Chondrocyte (in vitro differentiated cells): ENCODE results near the gene IFI44L. TPM values are rescaled to one million over a fixed set of nuclear protein-coding genes. Genes with fewer than 3 reads are reported as not detected.

Experiments used
- DNase-seq: peaks from one replicate; pipeline ENCODE4 v3.0.0; 2021; ENCODE audit warnings: mixed read lengths, low spot score
- H3K27ac Mint-ChIP-seq: one replicate; pipeline ENCODE4 v1.8.0; 2021; ENCODE audit warnings: mild to moderate bottlenecking, moderate library complexity, mixed read lengths; ENCODE audit not compliant: unreplicated experiment
- H3K27me3 Mint-ChIP-seq: 2 replicates; pipeline ENCODE4 v1.8.0; 2021; ENCODE audit warnings: low read depth, mixed read lengths
- H3K36me3 Mint-ChIP-seq: 2 replicates; pipeline ENCODE4 v1.8.0; 2021; ENCODE audit warnings: low read depth, mixed read lengths
- H3K4me1 Mint-ChIP-seq: 2 replicates; pipeline ENCODE4 v1.8.0; 2021; ENCODE audit warnings: low read depth, mild to moderate bottlenecking, mixed read lengths
- H3K4me3 Mint-ChIP-seq: one replicate; pipeline ENCODE4 v1.8.0; 2021; ENCODE audit warnings: mild to moderate bottlenecking, moderate library complexity, mixed read lengths; ENCODE audit not compliant: unreplicated experiment
- H3K9me3 Mint-ChIP-seq: 2 replicates; pipeline ENCODE4 v1.8.0; 2021; ENCODE audit warnings: low read depth, mixed read lengths
- total RNA-seq: library from RNA; stranded (reverse); gene quantifications from 3 replicates; pipeline ENCODE4 v1.2.1, GENCODE V29; 2021
- TF ChIP-seq, protein P1 (sequence below): fragments of 200-600 bp; sonication (generic); IDR thresholded peaks from 2 replicates; pipeline ENCODE4 v1.5.0; 2021; ENCODE audit warnings: antibody characterized with exemption, mild to moderate bottlenecking, moderate library complexity

Gene IFI44L
- total RNA-seq, 1 donor from 2014 or later: 10.8 TPM

GRCh38 chr1:78668427-78668826, 48.2 kb downstream of the IFI44L start:
- peaks cover 2% of the 10 kb centered on the region for H3K36me3 Mint-ChIP-seq
- H3K4me1 Mint-ChIP-seq: no peaks in the 10 kb centered on the region
- TF ChIP-seq, protein P1, sequence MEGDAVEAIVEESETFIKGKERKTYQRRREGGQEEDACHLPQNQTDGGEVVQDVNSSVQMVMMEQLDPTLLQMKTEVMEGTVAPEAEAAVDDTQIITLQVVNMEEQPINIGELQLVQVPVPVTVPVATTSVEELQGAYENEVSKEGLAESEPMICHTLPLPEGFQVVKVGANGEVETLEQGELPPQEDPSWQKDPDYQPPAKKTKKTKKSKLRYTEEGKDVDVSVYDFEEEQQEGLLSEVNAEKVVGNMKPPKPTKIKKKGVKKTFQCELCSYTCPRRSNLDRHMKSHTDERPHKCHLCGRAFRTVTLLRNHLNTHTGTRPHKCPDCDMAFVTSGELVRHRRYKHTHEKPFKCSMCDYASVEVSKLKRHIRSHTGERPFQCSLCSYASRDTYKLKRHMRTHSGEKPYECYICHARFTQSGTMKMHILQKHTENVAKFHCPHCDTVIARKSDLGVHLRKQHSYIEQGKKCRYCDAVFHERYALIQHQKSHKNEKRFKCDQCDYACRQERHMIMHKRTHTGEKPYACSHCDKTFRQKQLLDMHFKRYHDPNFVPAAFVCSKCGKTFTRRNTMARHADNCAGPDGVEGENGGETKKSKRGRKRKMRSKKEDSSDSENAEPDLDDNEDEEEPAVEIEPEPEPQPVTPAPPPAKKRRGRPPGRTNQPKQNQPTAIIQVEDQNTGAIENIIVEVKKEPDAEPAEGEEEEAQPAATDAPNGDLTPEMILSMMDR: no peak
- no peaks in the 10 kb centered on the region for H3K27me3 Mint-ChIP-seq
- no peak for DNase-seq
- H3K27ac Mint-ChIP-seq: no peak overlapping the region
- H3K9me3 Mint-ChIP-seq: no peaks in the 10 kb centered on the region
- H3K4me3 Mint-ChIP-seq: no peak overlapping the region

GRCh38 chr1:78672428-78672827, 52.2 kb downstream of the IFI44L start:
- Mint-ChIP-seq H3K27ac (no peak overlapping the region), H3K4me3 (no peak overlapping the region), H3K4me1 (no peaks in the 10 kb centered on the region), H3K9me3 (no peaks in the 10 kb centered on the region), H3K27me3 (no peaks in the 10 kb centered on the region), H3K36me3 (no peaks in the 10 kb centered on the region)
- TF ChIP-seq, protein P1: no peak
- DNase-seq: no peak

DNA sequence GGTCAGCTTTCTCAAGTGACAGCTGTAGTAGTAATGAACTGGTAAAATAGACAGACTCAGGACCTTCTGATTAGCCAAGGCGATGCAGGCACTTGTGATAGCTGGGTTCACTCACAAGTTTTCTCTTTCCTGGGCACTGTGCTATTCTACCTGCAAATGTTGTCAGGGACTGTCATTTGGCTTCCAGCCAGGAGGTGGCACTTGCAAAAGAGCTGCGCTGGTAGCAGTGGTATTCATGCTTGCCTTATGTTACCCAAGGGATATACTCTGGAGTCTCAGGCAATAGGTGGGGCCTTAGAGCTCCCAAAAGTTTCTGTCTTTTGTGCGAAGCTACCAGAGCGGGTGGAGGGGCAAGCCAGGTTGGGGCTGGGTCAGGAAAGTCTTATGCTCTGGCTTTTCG, 52.9 kb downstream of the IFI44L start:
- H3K36me3 Mint-ChIP-seq: no peaks in the 10 kb centered on the region
- no peaks in the 10 kb centered on the region for H3K9me3 Mint-ChIP-seq
- no peaks in the 10 kb centered on the region for H3K27me3 Mint-ChIP-seq
- DNase-seq: no peak
- TF ChIP-seq, protein P1: no peak
- H3K27ac Mint-ChIP-seq: no peak overlapping the region
- no peaks in the 10 kb centered on the region for H3K4me1 Mint-ChIP-seq
- no peak overlapping the region for H3K4me3 Mint-ChIP-seq

DNA sequence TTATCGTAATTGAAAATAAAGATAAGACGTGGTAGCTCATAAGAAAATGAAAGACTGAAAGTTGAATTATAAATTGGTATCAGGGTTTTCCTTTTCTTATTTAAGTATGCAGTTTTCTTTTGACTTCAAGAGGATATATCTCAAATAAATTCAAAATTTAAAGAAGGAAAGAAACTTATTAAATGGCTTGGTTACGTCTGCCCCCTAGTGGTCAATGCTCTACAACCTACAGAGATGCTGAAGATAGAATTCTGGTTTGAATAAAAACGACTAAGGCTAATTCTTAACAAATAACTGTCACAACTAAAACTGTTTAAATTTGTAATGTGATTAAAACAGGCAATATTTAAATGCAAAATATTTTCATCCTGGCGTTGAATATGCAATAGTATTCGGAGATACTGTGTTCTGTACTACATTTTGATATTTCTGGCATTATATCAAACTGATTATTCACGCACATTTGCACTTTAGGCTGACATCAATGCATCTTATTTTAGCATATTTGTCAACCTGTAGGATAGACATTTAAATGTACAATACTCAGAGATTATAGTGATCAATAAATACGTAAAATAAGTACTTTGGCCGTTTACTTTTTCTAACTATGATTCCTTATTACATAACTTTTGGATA, 56.2 kb downstream of the IFI44L start:
- H3K9me3 Mint-ChIP-seq: no peaks in the 10 kb centered on the region
- no peaks in the 10 kb centered on the region for H3K27me3 Mint-ChIP-seq
- no peaks in the 10 kb centered on the region for H3K4me1 Mint-ChIP-seq
- no peaks in the 10 kb centered on the region for H3K36me3 Mint-ChIP-seq
- no peak for DNase-seq
- TF ChIP-seq, protein P1: peak; percentile 95
- no peak overlapping the region for H3K4me3 Mint-ChIP-seq
- no peak overlapping the region for H3K27ac Mint-ChIP-seq

DNA sequence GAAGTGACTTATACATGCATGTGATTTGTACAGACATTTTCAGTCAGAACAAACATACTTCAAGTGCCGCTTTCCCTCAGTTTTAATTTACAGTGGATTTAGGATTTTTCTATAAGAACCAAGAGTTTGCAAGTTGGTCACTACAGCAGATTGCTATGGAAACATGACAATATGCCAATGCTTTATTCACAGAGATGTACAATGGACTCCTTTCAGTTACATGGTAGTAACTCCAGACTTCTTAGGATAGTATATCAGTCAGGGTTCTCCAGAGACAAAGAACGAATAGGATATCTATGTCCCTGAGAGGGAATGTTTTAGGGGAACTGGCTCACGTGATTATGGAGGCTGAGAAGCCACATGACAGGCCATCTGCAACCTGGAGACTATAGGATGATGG, 56.7 kb downstream of the IFI44L start:
- H3K4me3 Mint-ChIP-seq: no peak overlapping the region
- H3K4me1 Mint-ChIP-seq: no peaks in the 10 kb centered on the region
- H3K27me3 Mint-ChIP-seq: no peaks in the 10 kb centered on the region
- no peaks in the 10 kb centered on the region for H3K9me3 Mint-ChIP-seq
- H3K36me3 Mint-ChIP-seq: no peaks in the 10 kb centered on the region
- DNase-seq: no peak
- no peak overlapping the region for H3K27ac Mint-ChIP-seq
- TF ChIP-seq, protein P1: no peak
